NCI-H524 treated with DMSO at 0.1 percent for 48 hours (cell line): ENCODE measurements around the gene MRPL44.
"Not testable (repeated sequence)": the region's sequence is repeated elsewhere in the genome, so short reads cannot be mapped to it uniquely, and the experiment has no call there.

ENCODE experiments used
- DNase-seq: peaks from one replicate; lab custom pipeline; 2025; lab: John Stamatoyannopoulos, UW

Gene MRPL44

GRCh38 chr2:223936862-223937326 lies 20.4 kb upstream of the MRPL44 start:
- no peak for DNase-seq

- no peak for DNase-seq
These were observed 19.7 kb upstream of the MRPL44 start for GRCh38 chr2:223937535-223937934.

GRCh38 chr2:223939438-223939837 lies 17.8 kb upstream of the MRPL44 start:
- not testable (repeated sequence) for DNase-seq

- DNase-seq = no peak
These were observed 15.5 kb upstream of the MRPL44 start for GRCh38 chr2:223941579-223942277.

- DNase-seq = no peak
These were observed 14.1 kb upstream of the MRPL44 start for GRCh38 chr2:223943135-223943534.

- no peak for DNase-seq
These were observed 13.7 kb upstream of the MRPL44 start for GRCh38 chr2:223943561-223944008.

GRCh38 chr2:223944166-223944702 lies 13.0 kb upstream of the MRPL44 start:
- DNase-seq = no peak

GRCh38 chr2:223944703-223945531 lies 12.3 kb upstream of the MRPL44 start, which contains the start of gene WDFY1:
Gene WDFY1, minus strand, starts transcription at chr2:223945335. Its CDS starts 51 bp downstream, at chr2:223945284.
- DNase-seq = peak; percentile 18

- DNase-seq = no peak
These were observed 11.5 kb upstream of the MRPL44 start for GRCh38 chr2:223945755-223946154.

GRCh38 chr2:223947711-223948205 lies 9.5 kb upstream of the MRPL44 start:
- DNase-seq = peak; percentile 23

- DNase-seq = no peak
These were observed 7.9 kb upstream of the MRPL44 start for GRCh38 chr2:223949241-223949840.

- no peak for DNase-seq
These were observed 6.6 kb upstream of the MRPL44 start for GRCh38 chr2:223950448-223951347.

- peak; percentile 94 for DNase-seq
These were observed 4.8 kb upstream of the MRPL44 start for GRCh38 chr2:223952280-223952968.

GRCh38 chr2:223954401-223954800 lies 2.9 kb upstream of the MRPL44 start:
- no peak for DNase-seq

- DNase-seq = no peak
These were observed 963 bp upstream of the MRPL44 start for GRCh38 chr2:223956300-223956699.

- DNase-seq = no peak
These were observed 2.4 kb downstream of the MRPL44 start for GRCh38 chr2:223959688-223960087.

GRCh38 chr2:223967981-223968380 lies 10.7 kb downstream of the MRPL44 start:
- DNase-seq = no peak

- no peak for DNase-seq
These were observed 12.1 kb downstream of the MRPL44 start for GRCh38 chr2:223969315-223969714.

GRCh38 chr2:223969856-223970255 lies 12.6 kb downstream of the MRPL44 start:
- DNase-seq = no peak

GRCh38 chr2:223970343-223971128 lies 13.3 kb downstream of the MRPL44 start:
- no peak for DNase-seq
